SKM-1 (cell line): ENCODE data around the gene MPST.

ENCODE experiments used
- DNase-seq: peaks from one replicate; lab custom pipeline; 2025; ENCODE audit not compliant: unreplicated experiment; lab: John Stamatoyannopoulos, UW

Gene MPST

GRCh38 chr22:37000676-37001534, 18.6 kb upstream of the MPST start:
- no peak for DNase-seq

- DNase-seq = no peak
Observed at GRCh38 chr22:37001826-37002225, 17.7 kb upstream of the MPST start.

GRCh38 chr22:37002633-37003032, 16.9 kb upstream of the MPST start:
- DNase-seq = no peak

GRCh38 chr22:37007651-37008050, 11.9 kb upstream of the MPST start:
- no peak for DNase-seq

- DNase-seq = no peak
Observed at GRCh38 chr22:37008365-37008764, 11.2 kb upstream of the MPST start.

- DNase-seq = no peak
Observed at GRCh38 chr22:37009490-37009889, 10.1 kb upstream of the MPST start.

- no peak for DNase-seq
Observed at GRCh38 chr22:37010174-37010573, 9.4 kb upstream of the MPST start.

- DNase-seq = no peak
Observed at GRCh38 chr22:37010976-37011375, 8.6 kb upstream of the MPST start.

- DNase-seq = no peak
Observed at GRCh38 chr22:37011472-37011871, 8.1 kb upstream of the MPST start.

GRCh38 chr22:37012262-37012904, 7.2 kb upstream of the MPST start:
- no peak for DNase-seq

- DNase-seq = no peak
Observed at GRCh38 chr22:37012956-37013355, 6.6 kb upstream of the MPST start.

- DNase-seq = no peak
Observed at GRCh38 chr22:37014415-37014806, 5.1 kb upstream of the MPST start.

- no peak for DNase-seq
Observed at GRCh38 chr22:37014835-37015586, 4.5 kb upstream of the MPST start.

GRCh38 chr22:37015587-37015878, 4.0 kb upstream of the MPST start:
- DNase-seq = no peak

GRCh38 chr22:37016134-37016910, 3.2 kb upstream of the MPST start:
- no peak for DNase-seq

GRCh38 chr22:37017356-37017755, 2.2 kb upstream of the MPST start:
- DNase-seq = no peak

- DNase-seq = no peak
Observed at GRCh38 chr22:37018086-37018814, 1.3 kb upstream of the MPST start.

- DNase-seq = no peak
Observed at GRCh38 chr22:37018815-37019308, 680 bp upstream of the MPST start.

- DNase-seq = peak; percentile 47
Observed at GRCh38 chr22:37020192-37020479, 594 bp downstream of the MPST start.

- DNase-seq = no peak
Observed at GRCh38 chr22:37021041-37021440, 1.5 kb downstream of the MPST start.
